H1 (cell line): ENCODE measurements around the gene IL1RAPL1. TPM values are rescaled to one million over a fixed set of nuclear protein-coding genes. Genes with fewer than 3 reads are reported as not detected.

ENCODE experiments used
- CTCF ChIA-PET: fragments of 300-600 bp; sonication (Branson Sonifier 250); formaldehyde crosslinking; loops from one replicate; lab custom pipeline; 2021; ENCODE audit not compliant: partially characterized antibody; lab: Charles Lee
- POLR2A ChIA-PET: fragments of 300-600 bp; sonication (Branson Sonifier 250); formaldehyde crosslinking; loops from one replicate; lab custom pipeline; 2021; ENCODE audit warnings: inconsistent platforms; ENCODE audit not compliant: partially characterized antibody; lab: Charles Lee
- DNase-seq, 2 experiments: peaks; one replicate each; pipeline versions ENCODE4 v3.0.0 to v3.0.0-alpha.2; 2010 to 2022; ENCODE audit warnings: low spot score in 2 of 2, low read depth in 1 of 2, mixed read lengths in 1 of 2
- FAIRE-seq: peaks from 2 replicates; lab custom pipeline; 2011; peaks lifted over from hg19 to GRCh38; lab: Jason Lieb, UNC
- H2AFZ ChIP-seq: 2 replicates; pipeline ENCODE4 v1.8.1; 2012; ENCODE audit warnings: low read length, inconsistent platforms
- H2AK5ac ChIP-seq: 2 replicates; pipeline ENCODE4 v1.6.1; 2013; ENCODE audit warnings: low read depth, low read length
- H2BK120ac ChIP-seq: replicated peaks from 2 replicates; pipeline ENCODE3; 2013; ENCODE audit warnings: low read depth, low read length, inconsistent platforms
- H2BK12ac ChIP-seq: 2 replicates; pipeline ENCODE4 v1.6.1; 2013; ENCODE audit warnings: low read depth, low read length
- H2BK15ac ChIP-seq: 2 replicates; pipeline ENCODE4 v1.6.1; 2013; ENCODE audit warnings: low read length
- H2BK20ac ChIP-seq: 2 replicates; pipeline ENCODE4 v1.6.1; 2013; ENCODE audit warnings: low read length
- H2BK5ac ChIP-seq: 2 replicates; pipeline ENCODE4 v1.6.1; 2013; ENCODE audit warnings: low read depth, low read length
- H3K14ac ChIP-seq: 2 replicates; pipeline ENCODE4 v1.6.1; 2013; ENCODE audit warnings: inconsistent platforms; ENCODE audit not compliant: insufficient read length
- H3K18ac ChIP-seq: 2 replicates; pipeline ENCODE4 v1.6.1; 2013; ENCODE audit warnings: low read length; ENCODE audit errors: extremely low read depth
- H3K23ac ChIP-seq: 2 replicates; pipeline ENCODE4 v1.6.1; 2013; ENCODE audit warnings: inconsistent platforms; ENCODE audit not compliant: insufficient read length
- H3K23me2 ChIP-seq: 2 replicates; pipeline ENCODE4 v1.6.1; 2013; ENCODE audit warnings: low read depth, low read length
- H3K27ac ChIP-seq: 2 replicates; pipeline ENCODE4 v1.6.1; 2011; ENCODE audit warnings: low read depth, low read length, inconsistent platforms
- H3K27me3 ChIP-seq, 4 experiments: replicated peaks in 1 of 4; 1 replicate in 1 of 4; 2 replicates in 3 of 4; pipeline versions ENCODE4 v1.6.1 to v1.8.1; 2011 to 2013; ENCODE audit warnings: low read length in 3 of 4, mild to moderate bottlenecking in 3 of 4, inconsistent platforms in 2 of 4, mixed read lengths in 2 of 4, moderate library complexity in 1 of 4; ENCODE audit not compliant: control insufficient read depth in 3 of 4, insufficient read depth in 3 of 4; ENCODE audit errors: extremely low read depth in 1 of 4
- H3K36me3 ChIP-seq, 4 experiments: 2 replicates each; pipeline versions ENCODE4 v1.6.1 to v1.8.1; 2011 to 2013; ENCODE audit warnings: mild to moderate bottlenecking in 4 of 4, low read length in 3 of 4, moderate library complexity in 2 of 4, control low read depth in 1 of 4, inconsistent platforms in 1 of 4; ENCODE audit not compliant: insufficient read depth in 4 of 4, control insufficient read depth in 2 of 4
- H3K4ac ChIP-seq: replicated peaks from 2 replicates; pipeline ENCODE3; 2013; ENCODE audit warnings: low read length, low read depth, mixed read lengths, inconsistent platforms; ENCODE audit not compliant: insufficient read length
- H3K4me1 ChIP-seq, 4 experiments: replicated peaks in 1 of 4; 1 replicate in 1 of 4; 2 replicates in 3 of 4; pipeline versions ENCODE4 v1.6.1 to v1.8.1; 2011 to 2013; ENCODE audit warnings: low read length in 3 of 4, inconsistent platforms in 2 of 4, mixed read lengths in 1 of 4; ENCODE audit not compliant: insufficient read depth in 4 of 4, control insufficient read depth in 3 of 4
- H3K4me2 ChIP-seq, 2 experiments: 2 replicates each; pipeline versions ENCODE4 v1.6.1 to v1.8.1; 2011 to 2013; ENCODE audit warnings: low read depth in 2 of 2, low read length in 2 of 2, control low read depth in 1 of 2, inconsistent platforms in 1 of 2, mild to moderate bottlenecking in 1 of 2; ENCODE audit not compliant: insufficient read depth in 1 of 2
- H3K4me3 ChIP-seq, 4 experiments: fragments of 200-600, 300-600 bp in 1 of 4; sonication (generic), shearing (Covaris generic), sonication (Bioruptor Twin) in 1 of 4; 2 replicates each; pipeline versions ENCODE4 v1.5.1 to v1.8.1; 2011 to 2016; ENCODE audit warnings: low read length in 4 of 4, low read depth in 3 of 4, control low read depth in 2 of 4, inconsistent platforms in 2 of 4, mild to moderate bottlenecking in 2 of 4, mixed read lengths in 1 of 4, moderate library complexity in 1 of 4; ENCODE audit not compliant: insufficient read depth in 2 of 4; ENCODE audit errors: extremely low read depth in 1 of 4
- H3K56ac ChIP-seq: replicated peaks from 2 replicates; pipeline ENCODE3; 2013; ENCODE audit warnings: low read depth, mild to moderate bottlenecking, mixed read lengths, low read length, inconsistent platforms; ENCODE audit not compliant: insufficient read length
- H3K79me1 ChIP-seq: 2 replicates; pipeline ENCODE4 v1.6.1; 2013; ENCODE audit warnings: low read depth, low read length, control low read depth
- H3K79me2 ChIP-seq, 2 experiments: 2 replicates each; pipeline versions ENCODE4 v1.6.1 to v1.8.1; 2012 to 2013; ENCODE audit warnings: low read length in 2 of 2, mild to moderate bottlenecking in 2 of 2, inconsistent platforms in 1 of 2; ENCODE audit not compliant: insufficient read depth in 2 of 2, control insufficient read depth in 1 of 2
- H3K9ac ChIP-seq, 4 experiments: replicated peaks in 1 of 4; 1 replicate in 1 of 4; 2 replicates in 3 of 4; pipeline versions ENCODE4 v1.6.1 to v1.8.1; 2011 to 2013; ENCODE audit warnings: low read depth in 3 of 4, low read length in 3 of 4, control low read depth in 2 of 4, mild to moderate bottlenecking in 2 of 4, moderate library complexity in 2 of 4, inconsistent platforms in 1 of 4; ENCODE audit errors: extremely low read depth in 1 of 4
- H3K9me3 ChIP-seq, 2 experiments: 2 replicates each; pipeline versions ENCODE4 v1.6.1 to v1.8.1; 2012 to 2013; ENCODE audit warnings: mild to moderate bottlenecking in 2 of 2, moderate library complexity in 2 of 2, control low read depth in 1 of 2, inconsistent platforms in 1 of 2, low read depth in 1 of 2, low read length in 1 of 2, mixed read lengths in 1 of 2; ENCODE audit not compliant: insufficient read depth in 2 of 2
- H4K20me1 ChIP-seq, 2 experiments: replicated peaks in 1 of 2; 2 replicates each; pipeline versions ENCODE3 to v1.8.1; 2011 to 2013; ENCODE audit warnings: inconsistent platforms in 2 of 2, low read length in 2 of 2, mild to moderate bottlenecking in 1 of 2; ENCODE audit not compliant: insufficient read depth in 2 of 2, control insufficient read depth in 1 of 2
- H4K5ac ChIP-seq: 2 replicates; pipeline ENCODE4 v1.6.1; 2013; ENCODE audit warnings: low read length, low read depth, mixed read lengths, inconsistent platforms; ENCODE audit not compliant: insufficient read length
- H4K8ac ChIP-seq: 2 replicates; pipeline ENCODE4 v1.8.0; 2013; ENCODE audit warnings: mild to moderate bottlenecking, moderate library complexity, low read length, inconsistent platforms; ENCODE audit not compliant: insufficient read depth; ENCODE audit errors: extremely low read depth
- H4K91ac ChIP-seq: replicated peaks from 2 replicates; pipeline ENCODE3; 2013; ENCODE audit warnings: low read length, mixed read lengths, inconsistent platforms; ENCODE audit not compliant: insufficient read length
- NANOG ChIP-seq: IDR thresholded peaks from 2 replicates; pipeline ENCODE4 v1.6.1; 2011; ENCODE audit warnings: low read length, low read depth, mild to moderate bottlenecking, inconsistent platforms; ENCODE audit not compliant: insufficient read depth, poor library complexity, severe bottlenecking
- RFX5 ChIP-seq: IDR thresholded peaks from 2 replicates; pipeline ENCODE4 v1.6.1; 2011; ENCODE audit warnings: low read depth, low read length, improper control_type of control experiment, borderline replicate concordance
- YY1 ChIP-seq: IDR thresholded peaks from 2 replicates; pipeline ENCODE4 v1.6.1; 2011; ENCODE audit warnings: low read depth, mild to moderate bottlenecking, low read length
- WGBS, 2 experiments: shearing (Covaris generic) in 1 of 2; methylation state at CpG; one replicate each; pipeline versions ENCODE4 v1.1.6 to v1.1.7; 2013 to 2015; ENCODE audit warnings: low lambda C conversion rate in 2 of 2, mixed read lengths in 2 of 2, inconsistent platforms in 1 of 2, low coverage in 1 of 2, missing lambda C conversion rate in 1 of 2; ENCODE audit not compliant: insufficient replicate concordance in 2 of 2, insufficient coverage in 1 of 2, insufficient read length in 1 of 2; ENCODE audit errors: extremely low coverage in 1 of 2, missing lambda C conversion rate in 1 of 2; 5-methylcytosine and 5-hydroxymethylcytosine counted together
- polyA plus RNA-seq, 7 experiments: library from polyadenylated mRNA; depleted of rRNA in 3 of 7; stranded (reverse) in 5 of 7; unstranded in 2 of 7; fragments of >200 nt in 5 of 7; fragments of 200-250 nt in 2 of 7; gene quantifications; 1 replicate in 5 of 7; 2 replicates in 1 of 7; 4 replicates in 1 of 7; pipeline versions ENCODE4 v1.2.1 to v1.2.3, GENCODE V29; 2011 to 2013; ENCODE audit warnings: missing spikeins in 2 of 7, mixed read lengths in 2 of 7
- total RNA-seq: library from RNA; stranded (reverse); fragmentation: NEBNext Ultra II Directional; extraction: Animal tissue kit (Norgen Biotek cat#: 25700); gene quantifications from 2 replicates; pipeline ENCODE4 v1.2.1, GENCODE V29; 2021

IL1RAPL1 gene
- total and polyA plus RNA-seq, 2 of the 8 experiments (the other 6 are each of a cell fraction or from before 2014, with no cell fraction given), result 0.11 to 0.35 TPM

DNA sequence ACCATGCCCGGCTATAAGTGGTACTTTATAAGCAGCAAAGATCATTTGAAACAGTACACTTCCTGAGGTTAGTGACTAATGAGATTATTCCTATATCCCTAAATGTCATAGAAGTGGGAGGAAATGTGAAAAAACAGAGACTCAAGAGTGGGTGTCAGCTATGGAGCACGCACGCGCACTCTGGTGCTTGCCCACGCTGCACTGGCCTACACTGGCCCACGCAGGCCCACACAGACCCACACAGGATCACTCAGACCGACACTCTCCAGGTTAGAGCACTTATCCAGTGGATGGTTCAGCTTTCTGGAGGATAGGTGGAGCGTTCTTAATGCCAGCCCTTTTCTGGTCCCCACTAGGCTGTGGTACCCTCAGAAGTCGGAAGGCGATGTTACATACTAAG, 78.5 kb downstream of the IL1RAPL1 start:
- FAIRE-seq (no peak), DNase-seq (no peak)
- no peak overlapping the region for H3K14ac ChIP-seq
- no peak overlapping the region for H3K27ac ChIP-seq
- H4K5ac ChIP-seq, result no peak overlapping the region
- H3K9me3 ChIP-seq, result no peaks in the 10 kb centered on the region
- H3K36me3 ChIP-seq, result no peaks in the 10 kb centered on the region
- H2BK12ac ChIP-seq, result no peak overlapping the region
- H2BK120ac ChIP-seq, result no peak overlapping the region
- H2BK5ac ChIP-seq, result no peak overlapping the region
- no peak overlapping the region for H3K4me3 ChIP-seq
- H3K27me3 ChIP-seq, result no peaks in the 10 kb centered on the region
- CTCF ChIA-PET, result no interaction called here
- WGBS, 2 experiments, result 94% methylated on average over 9 of the region's 10 CpGs; no CpG with 5 or more reads in 1 of the 2 experiments
- no peak overlapping the region for H2BK20ac ChIP-seq
- H2BK15ac ChIP-seq, result no peak overlapping the region
- H3K23me2 ChIP-seq, result no peaks in the 10 kb centered on the region
- H3K79me1 ChIP-seq, result no peaks in the 10 kb centered on the region
- H3K79me2 ChIP-seq, result no peaks in the 10 kb centered on the region
- no peak overlapping the region for H3K9ac ChIP-seq
- H3K4ac ChIP-seq, result no peak overlapping the region
- H3K4me2 ChIP-seq, result no peak overlapping the region
- H3K56ac ChIP-seq, result no peak overlapping the region
- no peak overlapping the region for H3K23ac ChIP-seq
- H2AK5ac ChIP-seq, result no peak overlapping the region
- POLR2A ChIA-PET, result no interaction called here
- no peaks in the 10 kb centered on the region for H3K4me1 ChIP-seq
- no peak overlapping the region for H2AFZ ChIP-seq
- no peak overlapping the region for H4K8ac ChIP-seq
- H4K20me1 ChIP-seq, result no peaks in the 10 kb centered on the region
- H3K18ac ChIP-seq, result no peak overlapping the region; the same call in 1 of the 2 replicates
- TF ChIP-seq YY1 (no peak), RFX5 (no peak), NANOG (no peak)
- H4K91ac ChIP-seq, result no peak overlapping the region
